ENCODE results near the gene KCNK18.

- no peak for TF ChIP-seq CTCF (conservative IDR thresholded peaks at IDR 0.05 in 1 of 2, IDR thresholded peaks at IDR 0.05 in 1 of 2; ENCODE audit: extremely low read depth in 1 of 2, insufficient read depth in 1 of 2, low read depth in 1 of 2, low read length in 2 of 2)
- TF ChIP-seq EZH2 (IDR thresholded peaks at IDR 0.05; ENCODE audit: borderline replicate concordance, low read length): no peak
These were observed 59.6 kb downstream of the KCNK18 start for GRCh38 chr10:117256910-117257309.
